Common myeloid progenitor, CD34-positive (primary cell): ENCODE results near the gene HFE.
"Not testable (repeated sequence)": the region's sequence is repeated elsewhere in the genome, so short reads cannot be mapped to it uniquely, and the experiment has no call there.

Source experiments
- CTCF ChIA-PET: fragments of 350-600 bp; sonication (Branson Sonifier 250); formaldehyde crosslinking; loops from one replicate; lab custom pipeline; 2021; ENCODE audit warnings: antibody characterized with exemption; lab: Charles Lee
- POLR2A ChIA-PET: fragments of 350-600 bp; sonication (Branson Sonifier 250); formaldehyde crosslinking; loops from one replicate; lab custom pipeline; 2021; ENCODE audit warnings: antibody characterized with exemption; lab: Charles Lee
- DNase-seq, 3 donors: peaks; one replicate each; pipeline versions ENCODE4 v3.0.0 to v3.0.0-alpha.2; 2013
- H3K27ac ChIP-seq, 2 experiments: 1 replicate in 1 of 2; 2 replicates in 1 of 2; pipeline ENCODE4 v1.7.0; 2013; ENCODE audit warnings: inconsistent platforms in 2 of 2, low read length in 2 of 2, mild to moderate bottlenecking in 2 of 2, low read depth in 1 of 2, moderate library complexity in 1 of 2; ENCODE audit not compliant: severe bottlenecking in 2 of 2, insufficient read depth in 1 of 2, poor library complexity in 1 of 2
- H3K27me3 ChIP-seq, 5 experiments: replicated peaks in 2 of 5; 1 replicate in 3 of 5; 2 replicates in 2 of 5; pipeline versions ENCODE4 v1.6.1 to v1.7.0; 2013; ENCODE audit warnings: low read length in 4 of 5, mild to moderate bottlenecking in 2 of 5, moderate library complexity in 2 of 5, inconsistent platforms in 1 of 5; ENCODE audit not compliant: insufficient read depth in 5 of 5, control insufficient read depth in 4 of 5
- H3K36me3 ChIP-seq, 4 experiments: 1 replicate in 2 of 4; 2 replicates in 2 of 4; pipeline versions ENCODE4 v1.6.1 to v1.7.0; 2013; ENCODE audit warnings: low read length in 3 of 4, control low read depth in 1 of 4, mild to moderate bottlenecking in 1 of 4; ENCODE audit not compliant: control insufficient read depth in 4 of 4, insufficient read depth in 4 of 4
- H3K4me1 ChIP-seq, 4 experiments: 1 replicate in 3 of 4; 2 replicates in 1 of 4; pipeline versions ENCODE4 v1.6.1 to v1.7.1; 2013; ENCODE audit warnings: low read length in 3 of 4, mild to moderate bottlenecking in 3 of 4, control low read depth in 1 of 4, inconsistent platforms in 1 of 4, moderate library complexity in 1 of 4; ENCODE audit not compliant: control insufficient read depth in 4 of 4, insufficient read depth in 4 of 4; ENCODE audit errors: control extremely low read depth in 1 of 4
- H3K4me3 ChIP-seq, 7 experiments: 1 replicate in 4 of 7; 2 replicates in 3 of 7; pipeline versions ENCODE4 v1.5.1 to v1.7.0; 2013; ENCODE audit warnings: mild to moderate bottlenecking in 7 of 7, low read length in 6 of 7, moderate library complexity in 6 of 7, inconsistent platforms in 2 of 7, low read depth in 2 of 7, control low read depth in 1 of 7; ENCODE audit not compliant: insufficient read depth in 4 of 7, control insufficient read depth in 1 of 7; ENCODE audit errors: extremely low read depth in 1 of 7
- H3K9me3 ChIP-seq, 5 experiments: 1 replicate in 4 of 5; 2 replicates in 1 of 5; pipeline versions ENCODE4 v1.6.1 to v1.7.1; 2013; ENCODE audit warnings: low read length in 4 of 5, mild to moderate bottlenecking in 2 of 5, inconsistent platforms in 1 of 5, low read depth in 1 of 5, moderate library complexity in 1 of 5; ENCODE audit not compliant: control insufficient read depth in 4 of 5, insufficient read depth in 2 of 5; ENCODE audit errors: control extremely low read depth in 1 of 5
- WGBS: methylation state at CpG from one replicate; pipeline ENCODE4 v1.1.5; 2013; ENCODE audit not compliant: insufficient coverage; 5-methylcytosine and 5-hydroxymethylcytosine counted together

The HFE gene

GRCh38 chr6:26054781-26055718 lies 32.2 kb upstream of the HFE start:
- under 1% methylated on average over 19 of the region's 31 CpGs for WGBS
- ChIA-PET CTCF (interaction anchor here (0.9 to 29.5 kb wide), 5 partner anchors 9 to 40 kb away, joined by 3 to 637 read pairs (median 7); partner anchors contain the start of gene HFE), POLR2A (interaction anchor here (0.7 to 1.6 kb wide), 5 partner anchors 9 to 33 kb away, joined by 3 to 8 read pairs (median 4); a partner anchor contains a TSS)
- no peaks in the 10 kb centered on the region for H3K9me3 ChIP-seq
- H3K4me1 ChIP-seq: peaks cover 8 to 33% (median 22%) of the 10 kb centered on the region in 4 experiments
- H3K4me3 ChIP-seq: peak overlapping the region; percentile 76 to 100 (median 88)
- no peaks in the 10 kb centered on the region for H3K36me3 ChIP-seq
- DNase-seq: peak; percentile 95 to 97 (median 97)
- H3K27me3 ChIP-seq: no peaks in the 10 kb centered on the region
- H3K27ac ChIP-seq: peak overlapping the region; percentile 68 to 93

- ChIA-PET POLR2A (interaction anchor here (0.5 to 1.6 kb wide), 6 partner anchors 9 to 42 kb away, joined by 3 to 8 read pairs (median 4); a partner anchor contains a TSS), CTCF (interaction anchor here (1.2 to 29.5 kb wide), 5 partner anchors 10 to 39 kb away, joined by 4 to 637 read pairs (median 8); partner anchors contain the start of gene HFE)
- Histone ChIP-seq H3K27ac (peak overlapping the region; percentile 68 to 93), H3K4me3 (peak overlapping the region; percentile 76 to 100 (median 88)), H3K36me3 (no peaks in the 10 kb centered on the region), H3K4me1 (peaks cover 8 to 33% (median 22%) of the 10 kb centered on the region in 4 experiments), H3K27me3 (no peaks in the 10 kb centered on the region), H3K9me3 (no peaks in the 10 kb centered on the region)
- WGBS: under 1% methylated on average over 47 of the region's 51 CpGs
- DNase-seq: peak; percentile 82 to 93 (median 93)
These were observed 31.3 kb upstream of the HFE start for GRCh38 chr6:26055719-26056582.

- Histone ChIP-seq H3K4me3 (peak overlapping the region; percentile 76 to 100 (median 88)), H3K4me1 (peaks cover 8 to 33% (median 21%) of the 10 kb centered on the region in 4 experiments), H3K27me3 (no peaks in the 10 kb centered on the region), H3K36me3 (no peaks in the 10 kb centered on the region), H3K27ac (peak overlapping the region; percentile 68 to 93), H3K9me3 (no peaks in the 10 kb centered on the region)
- DNase-seq: peak in 2 of 3 donors; percentile 27 to 30
- 0% methylated on average over 11 of the region's 14 CpGs for WGBS
- ChIA-PET CTCF (interaction anchor here (1.2 to 29.5 kb wide), 6 partner anchors 9 to 40 kb away, joined by 4 to 637 read pairs (median 8); partner anchors contain the start of gene HFE), POLR2A (interaction anchor here (0.5 to 1.6 kb wide), 5 partner anchors 13 to 67 kb away, joined by 3 to 5 read pairs (median 3); a partner anchor contains a TSS)
These were observed 30.5 kb upstream of the HFE start for GRCh38 chr6:26056583-26057350.

GRCh38 chr6:26057899-26058298 lies 29.3 kb upstream of the HFE start:
- no peaks in the 10 kb centered on the region for H3K27me3 ChIP-seq
- no peak overlapping the region for H3K27ac ChIP-seq
- no peak for DNase-seq
- WGBS: 100% methylated on average over 1 of the region's 3 CpGs
- CTCF ChIA-PET: interaction anchor here (1.4 to 29.5 kb wide), 5 partner anchors 8 to 37 kb away, joined by 4 to 637 read pairs (median 8); partner anchors contain the start of gene HFE
- POLR2A ChIA-PET: interaction anchor here (0.6 kb wide), 1 partner anchor 69 kb away, joined by 4 read pairs; no protein-coding TSS in a partner anchor
- peaks cover 8 to 33% (median 20%) of the 10 kb centered on the region in 4 experiments for H3K4me1 ChIP-seq
- H3K9me3 ChIP-seq: no peaks in the 10 kb centered on the region
- H3K4me3 ChIP-seq: no peak overlapping the region
- no peaks in the 10 kb centered on the region for H3K36me3 ChIP-seq

- H3K9me3 ChIP-seq, H3K4me3 ChIP-seq, H3K27me3 ChIP-seq, H3K27ac ChIP-seq, H3K36me3 ChIP-seq, DNase-seq: not testable (repeated sequence)
- CTCF ChIA-PET: interaction anchor here (1.1 to 29.5 kb wide), 3 partner anchors 11 to 36 kb away, joined by 3 to 637 read pairs (median 44); partner anchors contain the start of gene HFE
- peaks cover 7 to 30% (median 16%) of the 10 kb centered on the region in 4 experiments for H3K4me1 ChIP-seq
- POLR2A ChIA-PET: interaction anchor here (0.6 kb wide), 1 partner anchor 70 kb away, joined by 4 read pairs; no protein-coding TSS in a partner anchor
- 97% methylated on average over 10 of the region's 12 CpGs for WGBS
These were observed 28.7 kb upstream of the HFE start for GRCh38 chr6:26058477-26059033.
